Nephron (organoid): ENCODE data around the gene PRPH.
A peak's percentile ranks its signal among the peaks of the same experiment; 100 is the strongest.
"Not testable (repeated sequence)": the region's sequence is repeated elsewhere in the genome, so short reads cannot be mapped to it uniquely, and the experiment has no call there.

ENCODE experiments used
- H3K27ac Mint-ChIP-seq, 3 experiments: 2 replicates each; pipeline ENCODE4 v1.8.0; 2020; ENCODE audit warnings: mixed read lengths in 3 of 3, mild to moderate bottlenecking in 2 of 3, moderate library complexity in 1 of 3
- H3K27me3 Mint-ChIP-seq: 2 replicates; pipeline ENCODE4 v1.8.0; 2021; ENCODE audit warnings: low read depth, mild to moderate bottlenecking, moderate library complexity, mixed read lengths
- H3K36me3 Mint-ChIP-seq: 2 replicates; pipeline ENCODE4 v1.8.0; 2020; ENCODE audit warnings: low read depth, mixed read lengths
- H3K4me1 Mint-ChIP-seq: 2 replicates; pipeline ENCODE4 v1.8.0; 2020; ENCODE audit warnings: mixed read lengths
- H3K4me3 Mint-ChIP-seq, 3 experiments: 2 replicates each; pipeline ENCODE4 v1.8.0; 2020; ENCODE audit warnings: mild to moderate bottlenecking in 3 of 3, mixed read lengths in 3 of 3, moderate library complexity in 2 of 3
- H3K9me3 Mint-ChIP-seq: 2 replicates; pipeline ENCODE4 v1.8.0; 2020; ENCODE audit warnings: mixed read lengths
- CTCF ChIP-seq, 3 experiments: fragments of 200-600 bp; sonication (generic); IDR thresholded peaks; one replicate each; pipeline ENCODE4 v1.5.0; 2021; ENCODE audit warnings: antibody characterized with exemption in 3 of 3; ENCODE audit not compliant: unreplicated experiment in 3 of 3

PRPH gene

DNA sequence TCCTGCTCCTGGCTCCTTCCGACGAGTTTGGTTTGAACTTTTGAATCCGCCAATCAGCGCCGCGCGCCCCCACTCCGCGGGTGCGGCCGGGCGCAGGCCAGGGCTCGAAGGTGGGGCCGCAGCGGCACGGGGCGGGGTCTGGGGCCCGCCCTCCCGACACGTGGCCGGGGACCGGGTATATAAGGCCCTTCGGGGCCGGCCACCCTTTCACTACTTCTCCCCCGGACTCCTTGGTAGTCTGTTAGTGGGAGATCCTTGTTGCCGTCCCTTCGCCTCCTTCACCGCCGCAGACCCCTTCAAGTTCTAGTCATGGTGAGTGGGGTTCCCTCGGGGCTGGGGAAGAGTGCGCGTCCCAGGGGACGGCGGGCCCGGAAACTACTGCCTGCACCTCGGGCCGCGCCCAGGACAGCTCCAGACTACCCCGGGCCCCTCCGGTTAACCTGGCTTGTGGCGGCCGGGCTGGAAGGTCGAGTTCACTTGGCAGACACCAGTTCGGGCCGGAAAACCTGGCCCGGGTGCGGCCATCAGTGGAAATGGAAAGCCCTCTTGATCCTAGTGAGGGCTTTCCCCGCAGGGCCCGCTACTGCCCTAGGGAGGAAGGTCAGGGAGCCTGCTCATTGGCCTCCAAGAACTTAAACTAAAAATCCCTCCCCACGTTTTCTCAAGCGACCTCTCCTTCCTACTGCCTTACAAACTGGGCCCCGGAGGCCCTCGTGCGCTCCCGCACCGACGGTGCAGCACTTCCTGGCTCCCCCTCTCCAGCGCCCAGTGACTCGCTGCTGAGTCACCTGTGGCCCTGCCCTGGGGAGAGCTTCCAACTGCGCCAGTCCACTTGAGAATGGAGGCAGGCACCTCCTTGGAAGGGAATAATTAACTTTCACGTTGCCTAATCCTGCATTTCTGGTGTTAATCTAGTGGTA lies 29.8 kb upstream of the PRPH start, which contains the start of gene TUBA1C:
Gene TUBA1C (plus strand): TSS at position 210 of the 920 bp plus-strand sequence. CDS start 100 bp downstream, at position 310.
- Mint-ChIP-seq H3K27ac (peak within 1 kb of the TSS; percentile 80 to 96 (median 93)), H3K36me3 (peaks cover 15% of the 10 kb centered on the region), H3K4me1 (peaks cover 20% of the 10 kb centered on the region), H3K27me3 (no peaks in the 10 kb centered on the region), H3K9me3 (no peaks in the 10 kb centered on the region), H3K4me3 (peak within 1 kb of the TSS; percentile 93 to 94 (median 93))
- no peak for TF ChIP-seq CTCF (IDR thresholded peaks at IDR 0.05; ENCODE audit: unreplicated experiment in 3 of 3)

DNA sequence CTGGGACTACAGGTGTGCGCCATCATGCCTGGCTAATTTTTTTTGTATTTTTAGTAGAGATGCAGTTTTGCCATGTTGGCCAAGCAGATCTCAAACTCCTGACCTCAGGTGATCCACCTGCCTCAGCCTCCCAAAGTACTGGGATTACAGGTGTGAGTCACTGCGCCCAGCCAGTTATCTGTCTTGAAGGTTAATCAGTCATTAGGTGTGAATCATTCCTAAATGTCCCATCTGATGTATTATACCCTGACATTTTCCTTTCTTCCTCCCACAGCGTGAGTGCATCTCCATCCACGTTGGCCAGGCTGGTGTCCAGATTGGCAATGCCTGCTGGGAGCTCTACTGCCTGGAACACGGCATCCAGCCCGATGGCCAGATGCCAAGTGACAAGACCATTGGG lies 25.8 kb upstream of the PRPH start:
- not testable (repeated sequence) for H3K27me3 Mint-ChIP-seq, H3K4me3 Mint-ChIP-seq, H3K27ac Mint-ChIP-seq, H3K9me3 Mint-ChIP-seq, H3K4me1 Mint-ChIP-seq
- peaks cover 34% of the 10 kb centered on the region for H3K36me3 Mint-ChIP-seq

- H3K9me3 Mint-ChIP-seq = no peaks in the 10 kb centered on the region
- H3K27me3 Mint-ChIP-seq = peaks cover 5% of the 10 kb centered on the region
- H3K4me3 Mint-ChIP-seq = no peak overlapping the region
- no peak for TF ChIP-seq CTCF (IDR thresholded peaks at IDR 0.05; ENCODE audit: unreplicated experiment in 3 of 3)
- H3K4me1 Mint-ChIP-seq = peaks cover 15% of the 10 kb centered on the region
- peaks cover 34% of the 10 kb centered on the region for H3K36me3 Mint-ChIP-seq
- no peak overlapping the region for H3K27ac Mint-ChIP-seq
These were observed 21.9 kb upstream of the PRPH start for GRCh38 chr12:49272790-49273725.

DNA sequence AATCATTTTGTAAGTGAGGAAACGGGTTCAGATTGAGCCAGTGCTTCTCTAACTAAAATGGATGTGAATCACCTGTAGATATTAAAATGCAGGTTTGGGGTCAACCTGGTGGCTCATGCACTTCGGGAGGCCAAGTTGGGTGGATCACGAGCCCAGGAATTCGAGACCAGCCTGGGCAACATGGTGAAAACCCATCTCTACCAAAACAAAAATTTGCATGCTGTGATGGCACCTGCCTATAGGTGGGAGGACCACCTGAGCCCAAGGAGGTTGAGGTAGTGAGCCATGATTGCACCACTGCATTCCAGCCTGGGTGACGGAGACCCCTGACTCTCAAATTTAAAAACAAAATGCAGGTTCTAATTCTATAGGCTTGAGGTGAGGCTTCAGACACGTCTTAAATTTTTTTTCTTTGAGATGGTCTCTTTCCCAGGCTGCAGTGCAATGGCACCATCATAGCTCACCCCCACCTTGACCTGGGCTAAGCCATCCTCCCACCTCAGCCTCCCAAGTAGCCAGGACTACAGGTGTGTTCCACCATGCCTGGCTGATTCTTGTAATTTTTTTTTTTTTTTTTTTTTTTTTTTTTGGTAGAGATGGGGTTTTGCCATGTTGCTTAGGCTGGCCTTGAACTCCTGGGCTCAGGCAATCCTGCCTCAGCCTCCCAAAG lies 21.1 kb upstream of the PRPH start:
- Mint-ChIP-seq H3K9me3 (no peaks in the 10 kb centered on the region), H3K27ac (no peak overlapping the region)

DNA sequence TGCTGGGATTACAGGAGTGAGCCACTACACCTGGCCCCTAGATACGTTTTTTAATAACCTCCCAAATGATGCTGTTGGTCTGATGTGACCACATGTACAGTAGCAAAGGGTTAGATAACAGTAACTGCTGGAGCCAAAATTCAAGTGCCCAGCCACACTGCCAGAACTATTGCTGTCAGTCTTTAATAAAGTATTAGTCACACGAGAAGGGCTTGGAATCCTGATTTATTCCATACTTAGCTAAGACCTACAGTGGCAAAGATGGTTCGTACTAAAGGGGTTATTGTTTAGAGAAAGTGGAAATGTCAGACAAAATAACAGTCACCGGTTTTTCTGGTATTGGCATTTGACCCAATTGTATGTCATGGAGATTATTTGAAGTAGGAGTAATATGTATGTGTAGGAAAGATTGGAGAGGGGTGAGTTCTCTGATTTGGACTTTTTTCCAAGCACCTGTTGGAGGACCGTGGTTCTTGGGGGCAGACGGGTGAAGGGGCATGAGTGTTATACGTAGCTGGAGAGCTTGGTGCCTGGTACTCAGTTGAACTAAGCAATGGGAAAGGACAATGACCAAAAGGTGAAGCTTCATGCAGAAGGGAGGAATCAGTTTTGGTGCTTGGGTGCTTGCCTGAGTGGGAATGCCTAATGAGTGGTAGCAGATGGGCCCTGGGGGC lies 20.4 kb upstream of the PRPH start:
- Mint-ChIP-seq H3K4me1 (peaks cover 16% of the 10 kb centered on the region), H3K27ac (no peak overlapping the region), H3K36me3 (peaks cover 26% of the 10 kb centered on the region), H3K4me3 (no peak overlapping the region), H3K27me3 (peaks cover 5% of the 10 kb centered on the region), H3K9me3 (no peaks in the 10 kb centered on the region)
- no peak for TF ChIP-seq CTCF (IDR thresholded peaks at IDR 0.05; ENCODE audit: unreplicated experiment in 3 of 3)

More for the DNA sequence above, 21.1 kb upstream of the PRPH start:
- no peak for TF ChIP-seq CTCF (IDR thresholded peaks at IDR 0.05; ENCODE audit: unreplicated experiment in 3 of 3)
- H3K27me3 Mint-ChIP-seq = peaks cover 5% of the 10 kb centered on the region
- H3K4me1 Mint-ChIP-seq = peaks cover 11% of the 10 kb centered on the region
- H3K36me3 Mint-ChIP-seq = peaks cover 30% of the 10 kb centered on the region
- no peak overlapping the region for H3K4me3 Mint-ChIP-seq
